HG03565 (cell line): Measurements from ENCODE around the gene SYT8.
"Not testable (repeated sequence)": the region's sequence is repeated elsewhere in the genome, so short reads cannot be mapped to it uniquely, and the experiment has no call there.

Experiments
- ATAC-seq: cut with Tn5 transposase; IDR thresholded peaks from one replicate; pipeline ENCODE4 v1.9.1; 2021; ENCODE audit warnings: mild to moderate bottlenecking, moderate library complexity; ENCODE audit not compliant: unreplicated experiment

The SYT8 gene, protein sequence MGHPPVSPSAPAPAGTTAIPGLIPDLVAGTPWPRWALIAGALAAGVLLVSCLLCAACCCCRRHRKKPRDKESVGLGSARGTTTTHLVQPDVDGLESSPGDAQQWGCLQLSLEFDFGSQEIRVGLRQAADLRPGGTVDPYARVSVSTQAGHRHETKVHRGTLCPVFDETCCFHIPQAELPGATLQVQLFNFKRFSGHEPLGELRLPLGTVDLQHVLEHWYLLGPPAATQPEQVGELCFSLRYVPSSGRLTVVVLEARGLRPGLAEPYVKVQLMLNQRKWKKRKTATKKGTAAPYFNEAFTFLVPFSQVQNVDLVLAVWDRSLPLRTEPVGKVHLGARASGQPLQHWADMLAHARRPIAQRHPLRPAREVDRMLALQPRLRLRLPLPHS

DNA sequence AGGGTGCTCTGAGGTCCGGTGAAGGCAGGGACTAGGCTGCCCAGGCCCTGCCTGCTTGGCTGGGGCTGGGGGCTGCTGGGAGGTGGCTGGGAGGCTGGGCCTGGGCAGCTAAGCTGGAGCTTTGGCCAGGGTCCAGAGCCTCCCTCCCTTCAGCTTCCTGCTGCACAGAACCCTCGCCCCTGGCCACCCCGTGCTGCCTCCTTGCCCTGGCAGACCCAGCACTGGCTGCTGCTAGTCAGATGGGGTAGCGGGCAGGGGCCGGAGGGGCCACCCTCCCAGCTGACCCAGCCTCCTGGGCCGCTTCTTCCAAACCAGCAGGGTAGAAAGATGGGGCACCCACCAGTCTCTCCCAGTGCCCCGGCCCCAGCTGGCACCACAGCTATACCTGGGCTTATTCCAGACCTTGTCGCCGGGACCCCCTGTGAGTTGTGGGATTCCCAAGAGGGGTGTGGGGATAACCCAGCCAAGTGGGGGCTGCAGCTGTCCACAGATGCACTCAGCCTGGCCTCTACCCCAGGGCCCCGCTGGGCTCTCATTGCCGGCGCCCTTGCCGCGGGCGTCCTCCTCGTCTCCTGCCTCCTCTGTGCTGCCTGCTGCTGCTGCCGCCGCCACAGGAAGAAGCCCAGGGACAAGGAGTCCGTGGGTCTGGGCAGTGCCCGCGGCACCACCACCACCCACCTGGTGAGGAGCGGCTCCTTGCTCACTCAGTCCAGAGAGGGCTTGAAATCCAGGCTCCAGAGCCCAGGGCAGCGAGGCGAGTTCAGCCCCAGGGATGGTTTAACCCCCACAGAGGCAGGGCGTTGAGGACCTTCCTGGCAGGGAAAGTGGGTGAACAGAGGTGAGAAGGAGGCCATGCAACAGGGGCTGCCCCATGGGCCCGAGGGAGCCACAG is at the start of gene SYT8:
Gene SYT8 (plus strand): TSS at position 212 of the 892 bp plus-strand sequence. CDS start 116 bp downstream, at position 328.
- no peak for ATAC-seq

DNA sequence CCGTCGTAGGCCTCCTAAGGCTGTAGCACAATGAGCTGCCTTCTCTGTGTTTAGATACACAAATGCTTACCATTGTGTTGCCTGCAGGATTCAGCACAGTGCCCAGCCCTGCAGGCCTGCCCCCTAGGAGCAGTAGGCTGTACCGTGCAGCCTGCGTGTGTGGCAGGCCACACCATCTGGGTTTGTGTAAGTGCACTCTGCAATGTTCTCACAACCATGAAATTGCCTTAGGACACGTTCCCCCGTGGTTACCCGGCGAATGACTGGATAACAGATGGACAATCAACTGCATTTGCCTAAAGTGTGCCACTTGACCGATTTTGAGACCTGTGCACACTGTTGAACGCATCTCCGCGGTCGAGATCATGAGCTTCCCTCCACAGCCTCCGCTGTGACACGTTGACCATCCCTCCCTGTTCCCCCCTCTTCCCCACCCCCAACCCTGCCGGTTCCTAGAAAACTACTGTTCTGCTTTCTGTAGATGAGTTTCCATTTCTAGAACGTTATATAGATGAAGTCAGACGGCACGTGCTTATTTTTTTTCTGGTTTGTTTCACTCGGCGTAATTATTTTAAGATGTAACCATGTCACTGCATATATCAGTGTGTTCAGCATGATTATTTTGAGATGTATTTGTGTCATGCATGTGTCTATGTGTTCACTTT is 48.9 kb upstream of the SYT8 start:
- no peak for ATAC-seq

DNA sequence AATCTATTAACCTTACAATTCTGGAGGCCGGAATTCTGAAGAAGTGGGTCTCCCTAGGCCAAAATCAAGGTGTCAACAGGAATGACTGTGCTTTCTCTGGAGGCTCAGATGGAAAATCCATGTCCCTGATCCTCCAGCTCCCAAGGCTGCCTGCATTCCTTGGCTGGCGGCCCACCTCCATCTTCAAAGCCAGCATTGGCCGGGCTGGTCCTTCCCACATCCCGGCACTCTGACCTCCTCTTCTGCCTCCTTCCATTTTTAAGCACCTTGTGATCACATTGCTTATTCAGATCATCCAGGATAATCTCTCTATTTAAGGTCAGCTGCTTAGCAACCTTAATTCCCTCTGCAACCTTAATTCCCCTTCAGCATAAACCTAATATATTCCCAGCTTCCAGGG is 48.3 kb upstream of the SYT8 start:
- ATAC-seq, result no peak

DNA sequence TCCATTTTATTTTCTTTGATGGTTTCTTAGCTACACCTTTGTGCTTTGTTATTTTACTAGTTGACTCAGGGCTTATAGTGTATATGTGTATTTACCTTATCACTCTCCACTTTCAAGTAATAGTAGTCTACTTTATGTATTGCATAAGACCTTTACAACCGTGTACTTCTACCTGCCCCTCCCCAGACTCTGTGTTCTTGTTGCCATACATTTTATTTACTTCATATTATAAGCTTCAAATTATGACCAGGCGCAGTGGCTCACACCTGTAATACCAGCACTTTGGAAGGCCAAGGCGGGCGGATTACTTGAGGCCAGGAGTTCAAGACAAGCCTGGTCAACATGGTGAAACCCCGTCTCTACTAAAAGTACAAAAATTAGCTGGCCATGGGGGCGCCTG is 42.9 kb upstream of the SYT8 start:
- ATAC-seq, result no peak

DNA sequence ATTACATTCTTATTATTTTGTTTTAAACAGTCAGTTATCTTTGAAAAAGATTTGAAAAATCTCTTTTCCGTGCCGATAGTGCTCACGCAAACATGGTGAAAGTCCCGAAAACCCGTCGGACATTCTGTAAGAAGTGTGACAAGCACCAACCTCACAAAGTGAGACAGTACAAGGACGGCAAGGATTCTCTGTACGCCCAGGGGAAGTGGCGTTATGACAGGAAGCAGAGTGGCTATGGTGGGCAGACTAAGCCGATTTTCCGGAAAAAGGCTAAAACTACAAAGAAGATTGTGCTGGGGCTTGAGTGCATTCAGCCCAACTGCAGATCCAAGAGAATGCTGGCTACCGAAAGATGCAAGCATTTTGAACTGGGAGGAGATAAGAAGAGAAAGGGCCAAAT is 42.3 kb upstream of the SYT8 start:
- ATAC-seq, result no peak

DNA sequence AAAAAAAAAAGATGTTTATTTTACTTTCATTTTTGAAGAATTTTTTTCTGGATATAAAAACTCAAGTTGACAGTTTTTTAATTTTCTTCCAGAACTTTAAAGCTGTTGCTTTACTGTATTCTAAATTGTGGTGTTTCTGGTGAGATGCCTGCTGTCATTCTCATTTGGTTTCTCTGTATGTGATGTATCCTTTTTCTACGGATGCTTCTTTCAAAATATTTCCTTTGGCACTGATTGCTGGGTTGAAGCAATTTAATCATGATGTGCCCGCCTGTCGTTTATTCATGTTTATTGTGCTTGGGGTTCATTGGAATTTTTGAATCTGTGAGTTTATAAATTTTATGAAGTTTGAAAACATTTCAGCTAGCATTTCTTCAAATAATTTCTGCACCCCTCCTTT is 41.7 kb upstream of the SYT8 start:
- no peak for ATAC-seq

DNA sequence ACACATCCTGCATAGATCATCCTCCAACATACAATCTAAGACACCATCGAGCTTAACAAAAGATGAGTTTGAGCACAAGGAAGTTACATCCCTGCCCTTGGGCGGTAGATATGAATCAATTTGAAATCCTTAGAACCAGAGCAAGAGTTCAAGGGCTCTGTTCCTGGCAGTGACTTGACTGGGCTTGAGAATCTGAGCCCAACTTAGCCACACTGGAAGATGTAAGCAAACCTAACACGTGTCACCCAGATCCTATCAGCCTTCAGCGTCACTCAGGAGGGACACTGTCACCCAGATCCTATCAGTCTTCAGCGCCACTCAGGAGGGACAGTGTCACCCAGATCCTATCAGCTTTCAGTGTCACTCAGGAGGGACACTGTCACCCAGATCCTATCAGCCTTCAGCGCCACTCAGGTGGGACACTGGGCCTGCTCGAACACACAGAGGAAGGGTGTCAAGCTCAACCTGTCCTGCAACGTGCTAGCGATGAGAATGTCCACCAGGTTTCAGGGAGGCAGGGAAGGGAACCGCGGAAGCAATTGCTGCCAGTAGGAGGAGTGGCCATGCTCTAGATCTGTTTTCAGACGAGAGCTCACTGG is 38.3 kb upstream of the SYT8 start:
- no peak for ATAC-seq

DNA sequence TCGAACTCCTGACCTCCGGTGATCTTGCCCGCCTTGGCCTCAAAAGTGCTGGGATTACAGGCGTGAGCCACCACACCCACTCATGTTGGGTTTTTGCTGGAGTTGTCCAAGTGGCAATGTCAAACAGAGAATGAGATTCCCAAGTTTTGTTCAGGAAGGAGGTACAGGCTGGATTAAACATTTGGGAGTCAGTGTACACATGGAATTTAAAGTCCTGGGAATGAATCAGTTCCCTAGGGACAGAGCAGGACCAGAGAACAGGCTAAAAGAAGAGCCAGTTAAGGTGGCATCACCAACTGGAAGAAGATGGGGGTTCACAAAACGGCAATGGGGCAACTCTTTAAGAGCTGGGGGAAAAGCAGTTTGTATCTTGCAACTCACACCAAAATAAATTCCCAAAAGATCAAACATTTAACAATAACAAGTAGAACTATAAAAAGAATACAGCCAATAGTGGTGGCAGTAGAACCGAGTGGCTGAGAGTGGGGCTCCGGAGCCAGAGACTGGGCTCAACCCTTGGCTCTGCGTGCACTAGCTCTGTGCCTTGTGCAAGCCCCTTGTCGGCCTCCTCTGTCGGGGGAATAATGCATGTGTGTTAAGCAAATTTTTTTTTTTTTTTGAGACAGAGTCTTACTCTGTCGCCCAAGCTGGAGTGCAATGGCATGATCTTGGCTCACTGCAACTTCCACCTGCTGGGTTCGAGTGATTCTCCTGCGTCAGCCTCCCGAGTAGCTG is 37.2 kb upstream of the SYT8 start:
- ATAC-seq, result no peak

DNA sequence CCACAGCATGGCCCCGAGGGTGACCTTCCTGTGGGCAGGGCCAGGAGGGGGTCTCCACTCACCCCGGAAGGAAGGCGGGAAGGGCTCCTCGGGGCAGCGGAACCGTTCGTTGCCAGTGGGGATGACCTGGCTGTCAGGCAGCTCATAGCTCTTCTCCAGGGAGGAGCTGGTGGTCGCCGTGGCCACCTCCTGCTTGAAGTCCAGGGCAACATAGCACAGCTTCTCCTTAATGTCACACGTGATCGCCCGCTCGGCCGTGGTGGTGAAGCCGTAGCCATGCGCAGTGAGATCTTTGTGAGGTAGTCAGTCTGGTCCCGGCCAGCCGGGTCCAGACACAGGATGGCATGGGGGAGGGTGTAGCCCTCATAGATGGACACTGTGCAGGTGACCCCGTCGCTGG is 31.5 kb upstream of the SYT8 start:
- no peak for ATAC-seq

DNA sequence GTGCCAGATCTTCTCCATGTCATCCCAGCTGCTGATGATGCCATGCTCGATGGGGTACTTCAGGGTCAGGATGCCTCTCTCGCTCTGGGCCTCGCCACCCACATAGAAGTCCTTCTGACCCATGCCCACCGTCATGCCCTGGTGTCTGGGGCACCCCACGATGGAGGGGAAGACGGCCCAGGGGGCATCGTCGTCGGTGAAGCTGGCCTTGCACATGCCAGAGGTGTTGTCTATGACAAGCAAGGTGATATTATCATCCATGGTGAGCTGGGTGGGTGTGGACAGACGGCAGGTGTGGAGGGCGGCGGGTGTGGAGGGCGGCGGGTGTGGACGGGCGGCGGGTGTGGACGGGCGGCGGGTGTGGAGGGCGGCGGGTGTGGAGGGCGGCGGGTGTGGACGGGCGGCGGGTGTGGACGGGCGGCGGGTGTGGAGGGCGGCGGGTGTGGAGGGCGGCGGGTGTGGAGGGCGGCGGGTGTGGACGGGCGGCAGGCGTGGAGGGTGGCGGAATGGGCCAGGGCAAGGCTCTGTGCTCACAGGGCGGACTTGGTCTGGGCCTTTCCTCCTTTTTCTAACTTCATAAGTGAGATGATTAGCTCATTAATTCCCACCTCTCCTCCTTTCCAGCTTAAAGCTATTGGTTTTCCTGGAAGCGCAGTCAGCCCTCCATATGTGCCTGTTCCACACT is 30.8 kb upstream of the SYT8 start:
- not testable (repeated sequence) for ATAC-seq

DNA sequence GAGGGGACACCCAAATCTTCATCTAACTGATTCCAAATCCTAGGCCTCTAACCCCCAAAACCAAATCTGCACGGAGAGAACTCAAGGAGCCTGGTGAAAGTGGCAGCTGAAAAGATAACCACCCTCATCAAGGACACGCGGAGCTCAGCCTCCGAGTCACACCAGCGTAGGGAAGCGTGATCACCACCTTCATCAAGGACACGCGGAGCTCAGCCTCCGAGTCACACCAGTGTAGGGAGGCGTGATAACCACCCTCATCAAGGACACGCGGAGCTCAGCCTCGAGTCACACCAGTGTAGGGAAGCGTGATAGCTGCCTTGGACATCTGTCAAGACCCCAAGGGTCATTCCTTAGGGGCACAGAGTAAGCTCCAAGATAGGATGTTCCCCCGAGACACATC is 29.3 kb upstream of the SYT8 start:
- no peak for ATAC-seq

DNA sequence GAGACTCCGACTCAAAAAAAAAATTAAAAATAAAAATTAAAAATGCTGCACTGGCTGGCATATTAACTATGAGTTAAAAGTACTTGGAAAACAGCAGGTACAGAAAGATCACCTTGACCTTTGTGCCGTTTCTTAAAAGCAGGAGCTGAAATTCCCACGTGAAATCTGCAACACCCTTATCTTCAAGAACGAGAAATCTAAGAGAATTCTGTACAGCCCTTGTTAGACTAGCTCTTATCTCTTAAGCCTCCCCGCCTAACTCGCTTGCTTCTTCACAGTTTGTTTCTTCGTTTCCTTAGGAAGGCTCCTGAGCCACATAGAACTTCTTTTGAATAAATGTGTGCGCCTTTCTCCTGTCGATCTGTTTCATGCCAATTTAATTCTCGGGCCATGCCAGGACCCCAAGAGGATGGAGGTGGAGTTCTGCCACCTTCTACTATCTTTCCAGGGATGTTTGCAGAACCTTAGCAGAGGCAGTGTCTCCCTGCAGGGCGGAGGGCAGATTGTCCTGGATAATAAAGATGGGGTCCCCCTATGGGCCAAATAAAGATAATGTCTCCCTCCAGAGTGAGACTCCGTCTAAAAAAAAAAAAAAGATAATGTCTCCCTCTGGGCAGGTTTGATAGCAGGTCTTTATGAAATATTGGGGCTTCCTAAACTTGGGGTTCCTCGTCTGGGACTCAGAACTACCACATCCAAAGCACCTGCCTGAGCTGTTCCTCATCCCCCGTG is 27.4 kb upstream of the SYT8 start:
- ATAC-seq, result no peak

DNA sequence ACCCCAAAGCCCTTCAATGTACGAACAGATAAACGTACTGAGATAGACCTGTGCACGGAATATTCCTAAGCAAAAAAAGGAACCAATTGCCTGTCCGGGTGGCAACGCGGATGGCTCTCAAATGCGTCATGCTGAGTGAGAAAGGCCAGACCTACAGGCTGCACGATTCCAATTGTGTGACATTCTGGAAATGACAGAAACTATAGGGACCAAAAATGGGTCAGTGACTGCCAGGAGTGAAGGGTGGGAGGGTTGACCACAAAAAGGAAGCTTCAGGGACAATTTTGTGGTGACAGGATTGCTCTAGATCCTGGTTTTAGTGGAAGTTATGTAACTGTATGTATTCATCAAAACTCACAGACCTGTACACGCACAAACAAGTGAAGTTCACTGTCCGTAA is 24.0 kb upstream of the SYT8 start:
- no peak for ATAC-seq

DNA sequence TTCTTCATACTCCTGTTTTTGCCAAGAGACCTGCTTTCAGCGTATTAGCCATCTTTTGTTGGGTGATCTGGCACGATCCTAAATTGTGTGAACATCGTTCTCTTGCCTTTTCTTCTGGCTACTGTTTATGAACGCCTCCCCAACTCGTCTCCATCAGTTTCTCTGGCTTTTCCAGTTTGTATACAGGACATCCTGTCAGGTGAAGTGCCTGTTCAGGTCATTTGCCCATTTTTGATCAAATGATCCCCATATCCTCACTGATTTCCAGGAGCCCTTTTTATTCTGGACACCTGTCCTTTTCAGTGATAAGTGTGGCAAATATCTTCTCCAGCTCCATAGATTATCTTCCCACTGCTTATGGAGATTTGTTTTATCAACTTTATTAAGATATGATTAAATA is 22.5 kb upstream of the SYT8 start:
- ATAC-seq, result no peak

DNA sequence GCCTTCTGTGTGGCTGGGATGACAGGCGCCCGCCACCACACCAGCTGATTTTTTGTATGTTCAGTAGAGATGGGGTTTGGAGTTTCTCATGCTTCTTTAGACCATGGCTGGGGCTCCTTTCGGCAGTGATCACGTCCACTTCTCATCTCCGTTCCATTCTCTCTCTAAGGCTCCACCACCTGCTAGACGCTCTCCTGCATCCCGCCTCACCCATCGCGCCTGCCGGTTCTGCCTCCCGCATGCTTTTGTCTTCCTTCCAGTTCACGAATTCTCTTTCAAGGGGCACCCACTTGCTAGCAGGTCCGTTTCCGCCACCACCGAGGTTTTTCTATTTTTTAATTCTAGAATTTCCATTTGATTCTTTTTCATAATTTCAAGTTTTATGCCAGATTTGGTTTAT is 22.0 kb upstream of the SYT8 start:
- no peak for ATAC-seq

DNA sequence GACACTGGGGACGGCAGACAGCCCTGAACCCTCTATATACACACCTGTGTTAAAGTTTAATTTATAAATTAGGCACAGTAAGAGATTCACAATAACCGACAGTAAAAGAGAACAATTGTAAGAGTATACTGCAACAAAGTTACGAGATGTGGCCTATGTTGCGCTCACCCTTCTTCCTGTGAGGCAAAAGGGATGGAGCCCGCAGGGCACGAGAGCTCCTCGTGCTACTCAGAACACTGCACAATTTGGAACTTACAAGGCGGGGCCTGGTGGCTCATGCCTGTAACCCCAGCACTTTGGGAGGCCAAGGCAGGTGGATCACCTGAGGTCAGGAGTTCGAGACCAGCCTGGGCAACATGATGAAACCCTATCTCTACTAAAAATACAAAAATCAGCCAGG is 21.4 kb upstream of the SYT8 start:
- not testable (repeated sequence) for ATAC-seq

DNA sequence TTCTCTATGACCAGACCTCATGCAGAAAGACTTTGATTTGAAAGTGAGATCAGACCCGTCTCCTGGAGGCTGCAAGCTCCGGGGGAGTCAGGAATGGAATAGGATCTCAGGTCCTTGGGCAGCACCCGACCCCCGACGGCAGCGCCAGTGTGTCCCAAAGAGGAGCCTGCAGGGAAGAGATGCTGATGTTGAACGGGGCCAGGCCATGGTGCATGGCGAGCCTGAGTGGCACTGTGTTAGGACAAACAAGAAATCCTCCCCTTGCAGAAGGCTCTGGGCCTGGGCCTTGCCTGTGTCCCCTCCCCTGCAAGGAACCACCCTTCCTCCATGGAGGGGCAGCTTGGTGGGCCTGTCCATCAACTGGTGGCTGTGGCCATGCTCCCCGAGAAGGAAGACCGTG is 20.1 kb upstream of the SYT8 start:
- ATAC-seq, result no peak

DNA sequence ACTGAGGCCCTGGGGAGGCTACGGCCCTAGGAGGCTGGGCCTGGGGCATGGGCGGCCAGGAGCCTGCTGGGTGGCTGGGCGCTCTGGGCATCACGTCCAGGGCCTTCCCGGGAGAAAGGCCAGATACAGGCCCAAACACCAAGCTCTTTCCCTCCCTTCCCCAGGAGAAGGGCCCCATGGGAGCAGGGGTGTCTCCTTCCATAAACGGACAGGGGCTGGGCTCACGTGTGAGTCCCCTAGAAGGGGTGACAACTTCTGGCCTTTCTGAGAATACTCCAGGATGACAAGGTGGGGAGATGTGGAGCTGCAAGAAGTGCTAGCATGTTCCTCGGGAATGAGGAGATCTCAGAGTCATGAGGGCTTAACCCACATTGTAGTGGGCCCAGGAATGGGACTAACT is 19.5 kb upstream of the SYT8 start:
- ATAC-seq, result no peak

DNA sequence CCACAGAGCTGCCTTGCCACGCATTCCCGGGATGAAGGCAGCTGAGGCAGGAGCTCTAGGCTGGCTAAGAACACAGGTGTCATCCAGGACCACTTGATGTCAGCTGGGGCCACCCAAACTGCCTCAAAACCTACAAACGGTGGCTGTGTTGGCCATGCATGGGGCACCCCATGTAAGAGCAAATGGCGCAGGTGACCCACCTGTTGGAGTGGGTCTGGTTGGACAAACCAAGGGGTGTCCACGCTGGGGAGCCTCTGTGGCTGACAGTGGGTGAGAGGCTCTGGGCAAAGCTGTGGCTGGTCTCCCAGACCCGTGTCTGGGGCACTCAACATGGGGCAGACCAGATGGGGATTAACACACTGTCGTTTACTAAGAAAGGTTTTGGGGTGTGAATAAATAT is 19.0 kb upstream of the SYT8 start:
- no peak for ATAC-seq
